HEK293 (cell line): ENCODE measurements around the gene RASL11B.
"Not testable (repeated sequence)": the region's sequence is repeated elsewhere in the genome, so short reads cannot be mapped to it uniquely, and the experiment has no call there.

Experiments
- ZBTB21 ChIP-seq: fragments of 450-650 bp; formaldehyde crosslinking; IDR thresholded peaks from 2 replicates; pipeline ENCODE4 v1.5.1; 2017; ENCODE audit warnings: missing biosample characterization, missing genetic modification characterization
- ZNF37A ChIP-seq: fragments of 450-650 bp; IDR thresholded peaks from 2 replicates; pipeline ENCODE4 v1.5.1; 2018; ENCODE audit warnings: missing biosample characterization, missing genetic modification characterization
- ZNF404 ChIP-seq: fragments of 450-650 bp; formaldehyde crosslinking; IDR thresholded peaks from 2 replicates; pipeline ENCODE4 v1.5.1; 2017; ENCODE audit warnings: missing biosample characterization, missing genetic modification characterization
- ZSCAN23 ChIP-seq: fragments of 450-650 bp; formaldehyde crosslinking; IDR thresholded peaks from 2 replicates; pipeline ENCODE4 v1.5.1; 2016; ENCODE audit warnings: missing biosample characterization, missing genetic modification characterization
- TF ChIP-seq, protein P1 (sequence below): fragments of 450-650 bp; formaldehyde crosslinking; IDR thresholded peaks from 2 replicates; pipeline ENCODE4 v1.5.1; 2016; ENCODE audit warnings: missing biosample characterization, missing genetic modification characterization

DNA sequence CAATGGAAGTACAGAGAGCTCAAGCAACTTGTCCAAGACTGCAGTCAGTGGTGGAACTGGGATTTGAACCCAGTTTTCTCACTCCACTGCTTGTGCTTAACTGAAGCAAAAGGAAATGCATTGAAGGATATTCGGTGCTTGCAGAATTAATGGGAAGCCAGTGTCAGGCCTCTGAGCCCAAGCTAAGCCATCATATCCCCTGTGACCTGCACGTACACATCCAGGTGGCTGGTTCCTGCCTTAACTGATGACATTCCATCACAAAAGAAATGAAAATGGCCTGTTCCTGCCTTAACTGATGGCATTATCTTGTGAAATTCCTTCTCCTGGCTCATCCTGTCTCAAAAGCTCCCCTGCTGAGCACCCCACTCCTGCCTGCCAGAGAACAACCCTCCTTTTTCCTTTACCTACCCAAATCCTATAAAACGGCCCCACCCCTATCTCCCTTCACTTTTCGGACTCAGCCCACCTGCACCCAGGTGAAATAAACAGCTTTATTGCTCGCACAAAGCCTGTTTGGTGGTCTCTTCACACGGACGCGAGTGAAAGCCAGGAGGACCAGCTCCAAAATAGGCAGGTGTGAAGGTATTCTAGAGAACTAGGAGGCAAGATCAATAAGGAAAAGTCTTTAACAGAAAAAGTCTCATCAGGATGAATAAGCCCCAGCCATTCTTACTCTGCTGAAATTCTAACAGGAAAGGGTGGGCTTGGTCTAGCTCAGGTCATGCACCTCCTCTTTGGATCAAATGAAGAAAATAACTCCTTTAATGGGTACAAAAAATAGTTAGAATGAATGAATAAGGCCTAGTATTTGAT is 27.3 kb upstream of the RASL11B start:
- TF ChIP-seq, protein P1, sequence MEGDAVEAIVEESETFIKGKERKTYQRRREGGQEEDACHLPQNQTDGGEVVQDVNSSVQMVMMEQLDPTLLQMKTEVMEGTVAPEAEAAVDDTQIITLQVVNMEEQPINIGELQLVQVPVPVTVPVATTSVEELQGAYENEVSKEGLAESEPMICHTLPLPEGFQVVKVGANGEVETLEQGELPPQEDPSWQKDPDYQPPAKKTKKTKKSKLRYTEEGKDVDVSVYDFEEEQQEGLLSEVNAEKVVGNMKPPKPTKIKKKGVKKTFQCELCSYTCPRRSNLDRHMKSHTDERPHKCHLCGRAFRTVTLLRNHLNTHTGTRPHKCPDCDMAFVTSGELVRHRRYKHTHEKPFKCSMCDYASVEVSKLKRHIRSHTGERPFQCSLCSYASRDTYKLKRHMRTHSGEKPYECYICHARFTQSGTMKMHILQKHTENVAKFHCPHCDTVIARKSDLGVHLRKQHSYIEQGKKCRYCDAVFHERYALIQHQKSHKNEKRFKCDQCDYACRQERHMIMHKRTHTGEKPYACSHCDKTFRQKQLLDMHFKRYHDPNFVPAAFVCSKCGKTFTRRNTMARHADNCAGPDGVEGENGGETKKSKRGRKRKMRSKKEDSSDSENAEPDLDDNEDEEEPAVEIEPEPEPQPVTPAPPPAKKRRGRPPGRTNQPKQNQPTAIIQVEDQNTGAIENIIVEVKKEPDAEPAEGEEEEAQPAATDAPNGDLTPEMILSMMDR (tag by site-specific recombination) = not testable (repeated sequence)
- TF ChIP-seq ZBTB21; ZNF37A; ZSCAN23 (tag by site-specific recombination); ZNF404 (tag by site-specific recombination): not testable (repeated sequence)
